Natural killer cell (primary cell): ENCODE measurements around the gene THRB. TPM values are rescaled to one million over a fixed set of nuclear protein-coding genes. Genes with fewer than 3 reads are reported as not detected.

Source experiments
- ATAC-seq, 3 donors: fragments of 150-1000 bp in 2 of 3; fragments of 200-7000 bp in 1 of 3; cut with Tn5 transposase; 1 replicate in 1 of 3; 2 replicates in 2 of 3; pipeline ENCODE4 v1.10.0; 2021; ENCODE audit warnings: mild to moderate bottlenecking in 2 of 3, moderate library complexity in 2 of 3
- DNase-seq, 2 donors: peaks; one replicate each; pipeline versions ENCODE4 v3.0.0 to v3.0.0-alpha.2; 2013 to 2021; ENCODE audit warnings: mixed read lengths in 1 of 2
- H3K27ac ChIP-seq: one replicate; pipeline ENCODE4 v1.5.1; 2013; ENCODE audit warnings: mild to moderate bottlenecking, low read length
- H3K27me3 ChIP-seq: one replicate; pipeline ENCODE4 v1.6.1; 2013; ENCODE audit warnings: low read length; ENCODE audit not compliant: control insufficient read depth, insufficient read depth
- H3K36me3 ChIP-seq: one replicate; pipeline ENCODE4 v1.6.1; 2013; ENCODE audit warnings: low read length; ENCODE audit not compliant: control insufficient read depth, insufficient read depth
- H3K4me1 ChIP-seq: one replicate; pipeline ENCODE4 v1.6.1; 2013; ENCODE audit warnings: low read length; ENCODE audit not compliant: control insufficient read depth, insufficient read depth
- H3K4me3 ChIP-seq: one replicate; pipeline ENCODE4 v1.5.1; 2013; ENCODE audit warnings: low read length
- H3K9me3 ChIP-seq: one replicate; pipeline ENCODE4 v1.6.1; 2013; ENCODE audit warnings: low read length; ENCODE audit not compliant: control insufficient read depth, insufficient read depth
- H3K27ac Mint-ChIP-seq, 2 donors: one replicate each; pipeline ENCODE4 v1.8.0; 2022; ENCODE audit warnings: mild to moderate bottlenecking in 2 of 2, mixed read lengths in 2 of 2, moderate library complexity in 1 of 2
- H3K27me3 Mint-ChIP-seq, 2 donors: one replicate each; pipeline ENCODE4 v1.8.0; 2022; ENCODE audit warnings: low read depth in 2 of 2, mixed read lengths in 2 of 2
- H3K36me3 Mint-ChIP-seq: one replicate; pipeline ENCODE4 v1.8.0; 2022; ENCODE audit warnings: mixed read lengths
- H3K4me1 Mint-ChIP-seq, 2 donors: one replicate each; pipeline ENCODE4 v1.8.0; 2022; ENCODE audit warnings: mixed read lengths in 2 of 2
- H3K4me3 Mint-ChIP-seq: one replicate; pipeline ENCODE4 v1.8.0; 2022; ENCODE audit warnings: mild to moderate bottlenecking, moderate library complexity, mixed read lengths
- H3K9me3 Mint-ChIP-seq, 2 donors: one replicate each; pipeline ENCODE4 v1.8.0; 2022; ENCODE audit warnings: mixed read lengths in 2 of 2
- WGBS: methylation state at CpG from one replicate; pipeline ENCODE4 v1.1.7; 2013; ENCODE audit warnings: missing lambda C conversion rate; ENCODE audit not compliant: insufficient coverage; 5-methylcytosine and 5-hydroxymethylcytosine counted together
- intact Hi-C: fragments of 100-400 bp; cut with micrococcal nuclease; formaldehyde crosslinking; loops from one replicate; pipeline ENCODE4 v1.14.2; 2022
- total RNA-seq, 4 donors: library from RNA; stranded (reverse); fragments of 120-200 nt in 1 of 4; gene quantifications; one replicate each; pipeline versions ENCODE4 v1.2.3 to v1.2.4, GENCODE V29; 2013 to 2022
- TF ChIP-seq, protein P1 (sequence below): fragments of 200-600 bp; IDR thresholded peaks from one replicate; pipeline ENCODE4 v1.8.0; 2022; ENCODE audit warnings: antibody characterized with exemption

THRB gene
- total RNA-seq, 3 donors from 2014 or later (not counting 1 experiment from before 2014, with no cell fraction given), result 0.05 TPM; not detected in 2

DNA sequence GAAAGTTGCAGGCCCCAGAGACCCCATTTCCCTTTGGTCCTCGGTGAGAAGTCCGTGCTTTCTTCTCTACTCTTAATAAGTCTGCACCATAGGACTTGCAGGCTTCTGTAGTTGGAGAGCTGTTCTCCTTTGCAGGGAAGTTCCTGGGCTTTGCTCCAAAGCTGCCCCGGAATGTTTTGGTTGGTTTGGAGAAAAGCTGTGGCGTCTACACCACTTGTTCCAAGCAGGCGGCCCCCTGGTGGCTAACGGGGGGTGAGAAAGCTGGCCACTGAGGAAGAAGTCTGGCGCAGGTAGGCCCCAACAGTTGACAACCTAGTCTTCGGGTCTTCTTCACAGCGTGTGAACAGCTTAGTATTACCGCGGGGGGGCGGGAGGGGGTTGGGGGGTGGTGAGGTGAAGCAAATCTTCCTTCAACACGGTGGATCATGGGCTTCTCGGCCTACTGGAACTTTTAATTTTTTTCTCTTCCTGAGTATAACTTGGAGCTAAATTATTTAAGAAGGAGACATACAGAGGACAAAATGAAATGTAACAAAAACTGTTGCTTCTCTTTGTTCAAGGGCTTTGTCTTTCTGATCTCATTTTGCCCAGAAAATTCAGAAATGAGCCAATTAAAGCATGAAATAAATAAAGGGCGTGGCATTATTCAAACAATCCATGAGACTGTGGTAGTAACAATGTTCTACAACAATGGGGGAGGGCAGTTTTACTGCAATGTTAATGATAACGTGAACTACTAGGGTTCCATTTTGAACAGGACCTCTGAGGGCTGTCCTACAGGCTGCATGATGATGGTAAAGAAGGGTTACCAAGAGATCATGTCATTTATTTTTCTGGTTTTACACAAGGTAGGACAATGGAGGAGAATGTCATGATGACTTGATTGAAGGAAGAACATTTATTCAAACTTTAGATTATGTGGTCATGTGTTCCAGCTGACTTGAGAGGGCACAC lies 2.2 kb upstream of the THRB start:
- peaks cover 2% of the 10 kb centered on the region in 2 donors for H3K9me3 Mint-ChIP-seq
- H3K36me3 ChIP-seq, result no peaks in the 10 kb centered on the region
- H3K4me3 Mint-ChIP-seq, result no peak overlapping the region
- no peak overlapping the region for H3K27ac ChIP-seq
- no peak for ATAC-seq
- no peaks in the 10 kb centered on the region for H3K9me3 ChIP-seq
- peaks cover 23% of the 10 kb centered on the region for H3K27me3 ChIP-seq
- H3K4me1 ChIP-seq, result peaks cover 13% of the 10 kb centered on the region
- TF ChIP-seq, protein P1, sequence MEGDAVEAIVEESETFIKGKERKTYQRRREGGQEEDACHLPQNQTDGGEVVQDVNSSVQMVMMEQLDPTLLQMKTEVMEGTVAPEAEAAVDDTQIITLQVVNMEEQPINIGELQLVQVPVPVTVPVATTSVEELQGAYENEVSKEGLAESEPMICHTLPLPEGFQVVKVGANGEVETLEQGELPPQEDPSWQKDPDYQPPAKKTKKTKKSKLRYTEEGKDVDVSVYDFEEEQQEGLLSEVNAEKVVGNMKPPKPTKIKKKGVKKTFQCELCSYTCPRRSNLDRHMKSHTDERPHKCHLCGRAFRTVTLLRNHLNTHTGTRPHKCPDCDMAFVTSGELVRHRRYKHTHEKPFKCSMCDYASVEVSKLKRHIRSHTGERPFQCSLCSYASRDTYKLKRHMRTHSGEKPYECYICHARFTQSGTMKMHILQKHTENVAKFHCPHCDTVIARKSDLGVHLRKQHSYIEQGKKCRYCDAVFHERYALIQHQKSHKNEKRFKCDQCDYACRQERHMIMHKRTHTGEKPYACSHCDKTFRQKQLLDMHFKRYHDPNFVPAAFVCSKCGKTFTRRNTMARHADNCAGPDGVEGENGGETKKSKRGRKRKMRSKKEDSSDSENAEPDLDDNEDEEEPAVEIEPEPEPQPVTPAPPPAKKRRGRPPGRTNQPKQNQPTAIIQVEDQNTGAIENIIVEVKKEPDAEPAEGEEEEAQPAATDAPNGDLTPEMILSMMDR, result no peak
- intact Hi-C loops, result no loop called here
- WGBS, result 76% methylated on average over 12 of the region's 16 CpGs
- peaks cover 0 to 5% of the 10 kb centered on the region in 2 donors for H3K4me1 Mint-ChIP-seq
- H3K36me3 Mint-ChIP-seq, result no peaks in the 10 kb centered on the region
- peaks cover 30 to 33% of the 10 kb centered on the region in 2 donors for H3K27me3 Mint-ChIP-seq
- no peak for DNase-seq
- no peak overlapping the region for H3K4me3 ChIP-seq
- no peak overlapping the region for H3K27ac Mint-ChIP-seq

DNA sequence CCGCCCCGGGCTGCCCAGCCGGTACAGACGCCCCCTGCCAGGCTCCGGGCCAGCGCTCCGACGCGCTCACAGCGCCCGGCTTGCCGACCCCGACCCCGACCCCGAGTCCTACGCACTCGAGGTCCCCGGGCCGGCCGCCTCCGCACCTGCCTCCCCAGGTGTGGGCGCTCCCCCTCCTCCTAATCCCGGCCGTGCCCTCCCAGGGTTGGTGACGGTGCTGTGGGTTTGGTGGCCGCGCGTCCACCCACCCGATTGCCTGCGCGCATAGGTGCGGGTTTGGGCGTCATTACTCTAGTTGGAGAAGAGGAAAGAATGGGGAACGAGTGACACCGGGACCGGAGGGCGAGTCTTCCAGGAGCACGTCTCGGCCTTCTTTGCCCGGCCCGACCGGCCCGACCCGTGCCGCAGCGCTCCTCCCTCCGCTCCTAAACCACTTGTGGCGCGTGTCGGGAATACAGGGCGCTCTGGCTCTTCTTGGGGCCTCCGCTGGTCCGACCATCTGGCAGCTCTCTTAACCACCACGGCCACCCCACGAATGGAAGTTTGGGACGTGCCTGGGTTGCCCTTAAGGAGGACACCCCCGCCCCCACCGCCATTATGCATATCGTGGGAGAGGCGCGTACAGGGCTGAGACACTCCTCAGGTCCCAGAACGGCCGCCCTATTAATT lies 810 bp upstream of the THRB start:
- 4% methylated on average over 63 of the region's 63 CpGs for WGBS
- Histone ChIP-seq H3K9me3 (no peaks in the 10 kb centered on the region), H3K36me3 (no peaks in the 10 kb centered on the region), H3K4me3 (peak overlapping the region; percentile 16), H3K4me1 (peaks cover 13% of the 10 kb centered on the region), H3K27me3 (peaks cover 23% of the 10 kb centered on the region), H3K27ac (no peak overlapping the region)
- H3K27ac Mint-ChIP-seq, result no peak overlapping the region
- peaks cover 37% of the 10 kb centered on the region in 2 donors for H3K27me3 Mint-ChIP-seq
- intact Hi-C loops, result no loop called here
- peaks cover 2% of the 10 kb centered on the region in 2 donors for H3K9me3 Mint-ChIP-seq
- TF ChIP-seq, protein P1, result no peak
- peaks cover 0 to 5% of the 10 kb centered on the region in 2 donors for H3K4me1 Mint-ChIP-seq
- no peak for ATAC-seq
- no peaks in the 10 kb centered on the region for H3K36me3 Mint-ChIP-seq
- no peak for DNase-seq
- peak overlapping the region; percentile 40 for H3K4me3 Mint-ChIP-seq

DNA sequence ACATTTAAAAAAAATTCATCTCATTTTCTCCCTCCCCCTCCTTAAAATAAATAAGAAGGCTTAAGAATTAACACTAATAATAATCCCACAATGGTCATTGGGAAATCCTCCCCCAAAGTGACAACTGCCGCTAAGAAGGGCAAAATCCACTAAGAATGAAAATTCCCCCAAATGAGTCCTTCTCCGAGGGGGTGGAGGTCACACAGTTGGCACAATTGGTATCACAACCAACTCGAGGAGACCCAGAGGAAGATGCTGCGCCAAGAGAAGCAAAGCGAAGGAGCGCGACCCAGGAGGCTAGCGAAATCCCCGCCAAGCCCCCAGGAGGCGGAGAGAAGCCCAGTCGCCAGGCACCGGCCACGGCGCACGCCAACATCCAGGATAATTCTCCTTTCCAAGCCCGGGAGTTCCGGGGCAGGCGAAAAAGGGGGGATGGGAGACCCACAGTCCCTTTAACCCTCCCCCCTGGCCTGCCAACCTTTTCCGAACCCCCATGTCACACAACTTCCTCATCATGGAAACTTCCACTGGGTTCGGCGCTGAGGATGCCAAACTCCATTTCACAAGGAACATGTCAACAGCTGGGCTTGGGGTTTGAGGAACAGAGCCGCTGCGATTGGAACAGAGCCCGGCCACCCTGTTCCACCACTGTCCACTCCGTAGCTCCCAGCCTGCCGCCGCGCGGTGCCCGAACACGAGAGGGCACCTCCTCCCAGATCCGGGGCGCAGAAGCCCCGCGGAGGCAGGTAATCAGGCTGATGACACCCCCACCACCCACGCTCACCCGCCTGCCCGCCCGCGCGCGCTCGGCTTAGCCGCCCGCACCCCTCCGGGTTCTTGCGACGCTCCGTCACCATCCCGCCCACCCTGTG lies 668 bp downstream of the THRB start:
- Mint-ChIP-seq H3K4me3 (no peak overlapping the region), H3K4me1 (peaks cover 0 to 5% of the 10 kb centered on the region in 2 donors), H3K27me3 (peaks cover 37 to 46% of the 10 kb centered on the region in 2 donors), H3K9me3 (peaks cover 2% of the 10 kb centered on the region in 2 donors), H3K36me3 (no peaks in the 10 kb centered on the region), H3K27ac (no peak overlapping the region)
- DNase-seq, result peak in 1 of 2 donors; percentile 3
- WGBS, result 2% methylated on average over 50 of the region's 50 CpGs
- H3K36me3 ChIP-seq, result no peaks in the 10 kb centered on the region
- intact Hi-C loops, result no loop called here
- peaks cover 13% of the 10 kb centered on the region for H3K4me1 ChIP-seq
- H3K4me3 ChIP-seq, result peak overlapping the region; percentile 31
- no peak for ATAC-seq
- TF ChIP-seq, protein P1, result no peak
- H3K27ac ChIP-seq, result no peak overlapping the region
- no peaks in the 10 kb centered on the region for H3K9me3 ChIP-seq
- peaks cover 23% of the 10 kb centered on the region for H3K27me3 ChIP-seq
